NOMO-1 treated with dmso at 0.1 percent for 144 hours (cell line): ENCODE data around the gene GUCY2C.

Experiments used
- DNase-seq: peaks from one replicate; lab custom pipeline; 2025; ENCODE audit not compliant: unreplicated experiment; lab: John Stamatoyannopoulos, UW

The GUCY2C gene

GRCh38 chr12:14629832-14630710 lies 66.3 kb downstream of the GUCY2C start:
- peak; percentile 43 for DNase-seq

- no peak for DNase-seq
Measured at GRCh38 chr12:14628771-14629170, 67.6 kb downstream of the GUCY2C start.

GRCh38 chr12:14621826-14622225 lies 74.6 kb downstream of the GUCY2C start:
- DNase-seq = peak; percentile 37

- no peak for DNase-seq
Measured at GRCh38 chr12:14619741-14620501, 76.5 kb downstream of the GUCY2C start.

- DNase-seq = no peak
Measured at GRCh38 chr12:14618983-14619382, 77.4 kb downstream of the GUCY2C start.

- DNase-seq = peak; percentile 90
Measured at GRCh38 chr12:14614704-14615121, 81.7 kb downstream of the GUCY2C start.

- peak; percentile 78 for DNase-seq
Measured at GRCh38 chr12:14613718-14614117, 82.7 kb downstream of the GUCY2C start.

- no peak for DNase-seq
Measured at GRCh38 chr12:14612898-14613445, 83.4 kb downstream of the GUCY2C start.

- DNase-seq = no peak
Measured at GRCh38 chr12:14612250-14612649, 84.1 kb downstream of the GUCY2C start.

- DNase-seq = no peak
Measured at GRCh38 chr12:14611640-14612203, 84.7 kb downstream of the GUCY2C start.

GRCh38 chr12:14607568-14607967 lies 88.8 kb downstream of the GUCY2C start:
- peak; percentile 75 for DNase-seq

- no peak for DNase-seq
Measured at GRCh38 chr12:14605401-14605989, 90.9 kb downstream of the GUCY2C start.

- DNase-seq = no peak
Measured at GRCh38 chr12:14601692-14602478, 94.5 kb downstream of the GUCY2C start.

- DNase-seq = no peak
Measured at GRCh38 chr12:14597480-14597879, 98.9 kb downstream of the GUCY2C start.

GRCh38 chr12:14591719-14592118 lies 104.7 kb downstream of the GUCY2C start:
- DNase-seq = no peak

- no peak for DNase-seq
Measured at GRCh38 chr12:14589169-14590004, 107.0 kb downstream of the GUCY2C start.

GRCh38 chr12:14588571-14588970 lies 107.8 kb downstream of the GUCY2C start:
- DNase-seq = no peak

GRCh38 chr12:14578646-14579045 lies 117.8 kb downstream of the GUCY2C start:
- DNase-seq = no peak

GRCh38 chr12:14577344-14577743 lies 119.1 kb downstream of the GUCY2C start:
- peak; percentile 61 for DNase-seq
